WTC11 (cell line): ENCODE measurements around the gene HYAL1.

ENCODE experiments used
- FOXP1 ChIP-seq: sonication (generic); formaldehyde crosslinking; IDR thresholded peaks from 2 replicates; pipeline ENCODE4 v1.8.0; 2022; ENCODE audit warnings: missing genetic modification reagents, mild to moderate bottlenecking, moderate library complexity, borderline replicate concordance
- IRF2 ChIP-seq: sonication (generic); formaldehyde crosslinking; IDR thresholded peaks from 2 replicates; pipeline ENCODE4 v1.8.0; 2022; ENCODE audit warnings: low read depth, missing genetic modification reagents, borderline replicate concordance
- JAZF1 ChIP-seq: fragments of 250-450 bp; sonication (Bioruptor Pico); IDR thresholded peaks from 2 replicates; pipeline ENCODE4 v1.9.0; 2021; ENCODE audit warnings: moderate library complexity, mild to moderate bottlenecking, inconsistent platforms
- NR1H2 ChIP-seq: sonication (generic); formaldehyde crosslinking; IDR thresholded peaks from 2 replicates; pipeline ENCODE4 v1.9.0; 2021; ENCODE audit warnings: mild to moderate bottlenecking, moderate library complexity, missing genetic modification reagents
- NR2C2 ChIP-seq: sonication (generic); formaldehyde crosslinking; IDR thresholded peaks from 2 replicates; pipeline ENCODE4 v1.8.0; 2022; ENCODE audit warnings: mild to moderate bottlenecking, missing genetic modification reagents
- TCF7 ChIP-seq: sonication (generic); formaldehyde crosslinking; IDR thresholded peaks from 2 replicates; pipeline ENCODE4 v1.8.0; 2022; ENCODE audit warnings: mild to moderate bottlenecking, low read depth, missing genetic modification reagents, moderate library complexity
- TEAD4 ChIP-seq: sonication (generic); formaldehyde crosslinking; IDR thresholded peaks from 2 replicates; pipeline ENCODE4 v1.8.0; 2022; ENCODE audit warnings: mild to moderate bottlenecking, missing genetic modification reagents
- ZNF219 ChIP-seq: sonication (generic); formaldehyde crosslinking; IDR thresholded peaks from 2 replicates; pipeline ENCODE4 v1.8.0; 2023; ENCODE audit warnings: missing genetic modification reagents, mild to moderate bottlenecking, borderline replicate concordance
- TF ChIP-seq, protein P1 (sequence below): fragments of 200-600 bp; IDR thresholded peaks from 2 replicates; pipeline ENCODE4 v1.8.0; 2022; ENCODE audit warnings: antibody characterized with exemption
- TF ChIP-seq, protein P2 (sequence below): sonication (generic); formaldehyde crosslinking; conservative IDR thresholded peaks from 2 replicates; pipeline ENCODE4 v1.8.1; 2022; ENCODE audit warnings: mild to moderate bottlenecking, missing genetic modification reagents
- TF ChIP-seq, protein P3 (sequence below): sonication (generic); formaldehyde crosslinking; IDR thresholded peaks from 2 replicates; pipeline ENCODE4 v1.8.0; 2022; ENCODE audit warnings: mild to moderate bottlenecking, missing genetic modification reagents
- TF ChIP-seq, protein P4 (sequence below): sonication (generic); formaldehyde crosslinking; IDR thresholded peaks from 2 replicates; pipeline ENCODE4 v1.8.1; 2023; ENCODE audit warnings: mild to moderate bottlenecking, missing genetic modification reagents, moderate library complexity
- TF ChIP-seq, protein P5 (sequence below): sonication (generic); formaldehyde crosslinking; IDR thresholded peaks from 2 replicates; pipeline ENCODE4 v1.8.1; 2022; ENCODE audit warnings: mild to moderate bottlenecking, moderate library complexity, missing genetic modification reagents

DNA sequence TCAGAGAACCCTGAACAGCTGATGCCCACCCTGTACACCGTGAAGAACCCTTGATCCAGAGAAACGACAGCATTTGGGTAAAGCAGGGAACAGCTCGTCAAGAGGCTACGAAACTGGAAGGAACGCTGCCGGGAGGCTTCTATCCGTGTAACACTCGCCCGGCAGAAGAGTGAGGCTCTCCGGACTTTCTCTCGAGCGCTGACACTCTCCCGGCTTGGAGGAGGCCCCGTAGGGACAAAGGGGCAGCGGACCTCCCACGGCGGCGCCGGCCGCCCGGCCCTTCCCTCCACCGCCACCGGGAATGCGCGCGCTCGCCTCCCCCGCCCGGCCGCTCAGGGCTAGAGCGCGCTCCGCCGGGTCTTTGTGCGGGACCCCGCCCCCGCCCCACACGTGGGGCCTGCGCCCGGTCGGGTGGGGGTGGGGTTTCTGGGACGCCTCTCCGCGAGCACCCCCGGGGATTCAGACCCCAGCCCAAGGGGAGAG, 17.5 kb upstream of the HYAL1 start:
- TF ChIP-seq IRF2 (CRISPR knock-in tag) = no peak
- TF ChIP-seq TCF7 (CRISPR knock-in tag) = no peak
- TF ChIP-seq, protein P1, sequence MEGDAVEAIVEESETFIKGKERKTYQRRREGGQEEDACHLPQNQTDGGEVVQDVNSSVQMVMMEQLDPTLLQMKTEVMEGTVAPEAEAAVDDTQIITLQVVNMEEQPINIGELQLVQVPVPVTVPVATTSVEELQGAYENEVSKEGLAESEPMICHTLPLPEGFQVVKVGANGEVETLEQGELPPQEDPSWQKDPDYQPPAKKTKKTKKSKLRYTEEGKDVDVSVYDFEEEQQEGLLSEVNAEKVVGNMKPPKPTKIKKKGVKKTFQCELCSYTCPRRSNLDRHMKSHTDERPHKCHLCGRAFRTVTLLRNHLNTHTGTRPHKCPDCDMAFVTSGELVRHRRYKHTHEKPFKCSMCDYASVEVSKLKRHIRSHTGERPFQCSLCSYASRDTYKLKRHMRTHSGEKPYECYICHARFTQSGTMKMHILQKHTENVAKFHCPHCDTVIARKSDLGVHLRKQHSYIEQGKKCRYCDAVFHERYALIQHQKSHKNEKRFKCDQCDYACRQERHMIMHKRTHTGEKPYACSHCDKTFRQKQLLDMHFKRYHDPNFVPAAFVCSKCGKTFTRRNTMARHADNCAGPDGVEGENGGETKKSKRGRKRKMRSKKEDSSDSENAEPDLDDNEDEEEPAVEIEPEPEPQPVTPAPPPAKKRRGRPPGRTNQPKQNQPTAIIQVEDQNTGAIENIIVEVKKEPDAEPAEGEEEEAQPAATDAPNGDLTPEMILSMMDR = no peak
- TF ChIP-seq ZNF219 = no peak
- TF ChIP-seq, protein P2, sequence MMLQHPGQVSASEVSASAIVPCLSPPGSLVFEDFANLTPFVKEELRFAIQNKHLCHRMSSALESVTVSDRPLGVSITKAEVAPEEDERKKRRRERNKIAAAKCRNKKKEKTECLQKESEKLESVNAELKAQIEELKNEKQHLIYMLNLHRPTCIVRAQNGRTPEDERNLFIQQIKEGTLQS (CRISPR knock-in tag) = no peak
- TF ChIP-seq, protein P3, sequence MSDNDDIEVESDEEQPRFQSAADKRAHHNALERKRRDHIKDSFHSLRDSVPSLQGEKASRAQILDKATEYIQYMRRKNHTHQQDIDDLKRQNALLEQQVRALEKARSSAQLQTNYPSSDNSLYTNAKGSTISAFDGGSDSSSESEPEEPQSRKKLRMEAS (CRISPR knock-in tag) = peak; percentile 42; the same call in 1 of the 2 replicates
- no peak for TF ChIP-seq TEAD4 (CRISPR knock-in tag)
- TF ChIP-seq FOXP1 = peak; percentile 79; the same call in 1 of the 2 replicates
- TF ChIP-seq, protein P4, sequence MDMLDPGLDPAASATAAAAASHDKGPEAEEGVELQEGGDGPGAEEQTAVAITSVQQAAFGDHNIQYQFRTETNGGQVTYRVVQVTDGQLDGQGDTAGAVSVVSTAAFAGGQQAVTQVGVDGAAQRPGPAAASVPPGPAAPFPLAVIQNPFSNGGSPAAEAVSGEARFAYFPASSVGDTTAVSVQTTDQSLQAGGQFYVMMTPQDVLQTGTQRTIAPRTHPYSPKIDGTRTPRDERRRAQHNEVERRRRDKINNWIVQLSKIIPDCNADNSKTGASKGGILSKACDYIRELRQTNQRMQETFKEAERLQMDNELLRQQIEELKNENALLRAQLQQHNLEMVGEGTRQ (CRISPR knock-in tag) = peak; percentile 81
- no peak for TF ChIP-seq JAZF1 (CRISPR knock-in tag)
- no peak for TF ChIP-seq NR2C2 (CRISPR knock-in tag)
- TF ChIP-seq, protein P5, sequence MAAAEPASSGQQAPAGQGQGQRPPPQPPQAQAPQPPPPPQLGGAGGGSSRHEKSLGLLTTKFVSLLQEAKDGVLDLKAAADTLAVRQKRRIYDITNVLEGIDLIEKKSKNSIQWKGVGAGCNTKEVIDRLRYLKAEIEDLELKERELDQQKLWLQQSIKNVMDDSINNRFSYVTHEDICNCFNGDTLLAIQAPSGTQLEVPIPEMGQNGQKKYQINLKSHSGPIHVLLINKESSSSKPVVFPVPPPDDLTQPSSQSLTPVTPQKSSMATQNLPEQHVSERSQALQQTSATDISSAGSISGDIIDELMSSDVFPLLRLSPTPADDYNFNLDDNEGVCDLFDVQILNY (CRISPR knock-in tag) = no peak
- no peak for TF ChIP-seq NR1H2 (CRISPR knock-in tag)
